Dedifferentiated amniotic fluid mesenchymal stem cell (primary cell): ENCODE data around the gene UBASH3A.

Experiments
- DNase-seq: peaks from one replicate; pipeline ENCODE4 v3.0.0-alpha.2; 2016; ENCODE audit errors: extremely low spot score

The UBASH3A gene

GRCh38 chr21:42451941-42452340, 48.2 kb downstream of the UBASH3A start:
- no peak for DNase-seq

GRCh38 chr21:42452401-42453223, 48.9 kb downstream of the UBASH3A start:
- no peak for DNase-seq

DNA sequence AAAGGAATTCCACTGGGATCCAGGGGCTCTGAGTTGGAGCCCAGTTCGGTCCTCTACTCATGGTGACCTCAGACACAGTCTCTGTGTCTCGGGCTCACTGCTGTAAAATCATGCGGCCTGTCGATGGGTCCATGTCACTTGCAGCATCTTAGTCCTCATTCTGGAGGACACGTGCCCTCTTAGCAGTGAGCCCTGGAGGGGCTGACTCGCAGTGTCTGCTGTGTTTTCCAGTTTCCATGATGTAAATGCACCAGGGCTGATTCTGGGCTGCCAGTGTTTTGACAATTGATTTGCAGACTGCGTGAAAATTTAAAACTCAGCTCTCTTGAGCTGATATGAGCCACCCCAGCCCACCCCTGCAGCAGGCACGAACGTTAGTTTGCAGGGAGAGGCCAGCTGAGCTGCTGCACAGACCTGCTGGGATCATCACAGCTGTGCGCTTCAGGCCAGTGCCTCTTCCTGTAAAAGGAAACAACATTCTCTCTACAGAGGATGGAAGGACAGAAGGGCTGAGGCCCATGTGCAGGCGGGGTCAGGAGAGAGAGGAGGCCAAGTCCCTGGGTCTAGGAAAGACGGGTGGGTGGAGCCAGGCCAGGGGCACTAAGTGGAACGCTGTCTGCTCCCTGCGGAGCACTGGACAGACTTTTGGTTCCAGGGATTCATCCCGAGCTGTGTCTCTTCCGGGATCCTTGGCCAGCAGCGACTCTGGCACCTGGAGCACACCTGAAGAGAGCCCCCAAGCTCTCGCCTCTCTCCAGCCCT, 49.7 kb downstream of the UBASH3A start:
- no peak for DNase-seq

DNA sequence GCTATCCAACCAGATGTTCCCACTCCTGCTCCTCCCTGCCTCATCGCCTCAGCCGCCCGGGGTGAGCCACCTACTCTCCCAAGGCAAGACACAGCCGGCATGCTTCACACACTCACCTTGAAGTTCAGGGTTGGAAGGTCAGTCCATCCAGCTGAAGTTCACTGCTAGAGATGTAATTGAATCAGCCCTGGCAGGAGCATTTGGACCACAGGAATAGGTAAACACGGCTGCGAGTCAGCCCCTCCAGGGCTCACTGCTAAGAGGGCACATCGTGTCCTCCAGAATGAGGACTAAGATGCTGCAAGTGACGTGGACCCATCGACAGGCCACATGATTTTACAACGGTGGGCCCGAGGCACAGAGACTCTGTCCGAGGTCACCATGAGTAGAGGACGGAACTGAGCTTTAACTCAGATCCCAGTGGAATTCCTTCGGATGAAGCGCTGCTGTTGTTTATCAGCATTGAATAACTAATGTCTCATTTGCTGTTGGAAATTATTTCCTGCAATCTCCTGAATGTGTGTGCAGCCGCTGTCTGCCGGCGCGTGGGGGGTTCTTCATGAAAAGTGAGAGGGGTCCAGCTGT, 50.4 kb downstream of the UBASH3A start:
- DNase-seq, result no peak

DNA sequence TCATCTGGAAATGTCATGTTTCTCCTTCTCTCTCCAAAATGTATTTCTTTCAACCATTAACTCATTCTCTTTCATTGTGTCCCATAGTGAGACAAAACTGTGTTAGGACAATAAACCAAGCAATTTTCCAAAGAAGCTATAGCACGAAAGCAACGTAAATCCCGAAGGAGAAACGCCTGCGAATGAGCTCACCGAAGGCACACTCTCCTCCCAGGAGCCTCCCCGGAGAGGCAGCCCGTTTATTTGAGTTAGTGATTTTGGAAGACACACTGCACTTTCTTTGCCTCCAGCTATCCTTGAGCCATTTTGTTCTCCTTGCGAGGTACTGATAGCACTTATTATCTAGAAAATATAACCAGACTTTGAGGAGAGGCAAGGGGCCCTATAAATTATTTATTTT, 51.1 kb downstream of the UBASH3A start:
- DNase-seq, result no peak

DNA sequence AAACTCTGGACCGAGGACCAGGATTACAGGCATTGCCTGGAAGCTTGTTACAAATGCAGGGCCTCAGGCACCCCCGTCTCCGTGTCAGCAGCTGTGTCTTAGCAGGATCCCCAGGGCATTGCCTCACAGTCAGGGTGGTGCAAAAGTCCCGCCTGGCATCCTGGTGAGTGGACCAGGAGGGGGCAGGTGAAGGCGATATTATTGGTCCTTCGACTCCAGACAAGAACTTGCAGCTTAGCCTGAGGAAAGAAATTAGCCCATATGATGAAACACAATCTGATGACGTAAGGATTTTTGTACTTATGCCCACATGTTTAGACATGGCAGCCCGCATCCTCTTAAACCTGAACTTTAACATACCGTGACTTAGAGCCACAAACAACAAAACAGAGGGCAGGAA, 51.5 kb downstream of the UBASH3A start:
- no peak for DNase-seq

GRCh38 chr21:42455754-42456440, 52.2 kb downstream of the UBASH3A start:
- DNase-seq, result no peak

- DNase-seq, result no peak
Measured at GRCh38 chr21:42456457-42456856, 52.8 kb downstream of the UBASH3A start.

- no peak for DNase-seq
Measured at GRCh38 chr21:42459082-42459460, 55.4 kb downstream of the UBASH3A start.

DNA sequence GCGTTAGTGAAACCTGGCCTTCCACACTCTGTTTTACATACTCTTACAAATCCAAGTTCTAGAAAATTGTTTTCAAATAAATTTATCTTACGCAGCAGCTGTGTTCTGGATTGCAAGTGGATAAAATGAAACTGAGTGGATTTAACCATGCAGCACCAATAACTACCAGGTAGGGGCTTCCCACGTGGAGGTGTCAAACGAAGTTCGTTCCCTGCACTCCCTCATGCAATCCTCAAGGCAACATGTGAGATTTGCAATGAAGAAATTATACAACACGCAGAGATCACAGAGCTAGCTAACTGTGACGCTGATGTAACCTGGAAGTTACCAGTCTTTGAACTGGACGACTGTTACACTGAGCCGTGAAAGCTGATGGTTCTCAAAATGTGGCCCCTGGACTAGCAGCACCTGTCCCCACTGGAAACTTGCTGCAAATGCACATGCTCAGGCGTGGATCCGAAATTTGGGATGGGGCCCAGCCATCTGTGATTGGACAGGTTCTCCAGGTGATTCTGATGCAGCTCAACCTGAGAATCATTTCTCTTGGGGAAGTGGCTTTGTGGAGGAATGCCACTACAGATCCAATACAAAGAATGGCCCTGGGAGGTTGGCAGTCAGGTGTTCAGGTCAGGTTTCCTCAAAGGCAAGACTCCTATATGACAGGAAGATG, 56.0 kb downstream of the UBASH3A start:
- no peak for DNase-seq

- DNase-seq, result no peak
Measured at GRCh38 chr21:42460391-42461184, 56.9 kb downstream of the UBASH3A start.

GRCh38 chr21:42461185-42461520, 57.5 kb downstream of the UBASH3A start:
- no peak for DNase-seq

- no peak for DNase-seq
Measured at GRCh38 chr21:42461881-42462877, 58.5 kb downstream of the UBASH3A start.

DNA sequence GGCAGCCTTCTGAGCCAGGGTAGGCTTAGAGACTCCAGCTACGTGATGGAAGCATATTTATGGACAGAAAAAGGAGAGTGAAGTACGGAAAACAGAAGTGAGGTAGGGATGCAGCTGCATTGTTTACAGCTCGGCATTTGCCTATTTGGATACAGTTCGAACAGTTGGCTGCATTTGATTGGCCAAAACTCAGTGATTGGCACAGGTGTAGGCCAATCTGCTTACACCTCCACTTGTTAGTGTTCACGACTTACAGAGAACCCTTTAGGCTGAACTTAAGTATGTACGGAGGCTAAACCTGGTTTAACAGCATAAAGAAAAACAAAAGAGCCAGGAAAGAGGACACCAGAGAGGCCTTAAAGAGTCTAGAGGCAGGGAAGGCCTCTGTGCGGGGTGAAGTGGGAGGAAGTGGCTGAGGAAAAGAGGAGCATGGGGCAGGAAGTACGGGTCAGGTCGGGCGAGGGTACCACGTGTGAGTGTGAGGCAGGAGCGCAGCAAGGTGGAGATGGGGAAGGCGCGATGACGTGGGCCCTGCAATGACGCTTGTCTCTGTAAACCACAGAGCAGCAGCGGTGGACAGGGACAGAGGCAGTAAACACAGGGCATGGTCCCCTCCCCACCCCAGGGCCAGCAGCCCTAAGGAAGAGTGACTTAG, 60.3 kb downstream of the UBASH3A start:
- no peak for DNase-seq

GRCh38 chr21:42465008-42465802, 61.5 kb downstream of the UBASH3A start:
- no peak for DNase-seq

- no peak for DNase-seq
Measured at GRCh38 chr21:42465803-42466127, 62.1 kb downstream of the UBASH3A start.

GRCh38 chr21:42466700-42467099, 63.0 kb downstream of the UBASH3A start:
- no peak for DNase-seq

DNA sequence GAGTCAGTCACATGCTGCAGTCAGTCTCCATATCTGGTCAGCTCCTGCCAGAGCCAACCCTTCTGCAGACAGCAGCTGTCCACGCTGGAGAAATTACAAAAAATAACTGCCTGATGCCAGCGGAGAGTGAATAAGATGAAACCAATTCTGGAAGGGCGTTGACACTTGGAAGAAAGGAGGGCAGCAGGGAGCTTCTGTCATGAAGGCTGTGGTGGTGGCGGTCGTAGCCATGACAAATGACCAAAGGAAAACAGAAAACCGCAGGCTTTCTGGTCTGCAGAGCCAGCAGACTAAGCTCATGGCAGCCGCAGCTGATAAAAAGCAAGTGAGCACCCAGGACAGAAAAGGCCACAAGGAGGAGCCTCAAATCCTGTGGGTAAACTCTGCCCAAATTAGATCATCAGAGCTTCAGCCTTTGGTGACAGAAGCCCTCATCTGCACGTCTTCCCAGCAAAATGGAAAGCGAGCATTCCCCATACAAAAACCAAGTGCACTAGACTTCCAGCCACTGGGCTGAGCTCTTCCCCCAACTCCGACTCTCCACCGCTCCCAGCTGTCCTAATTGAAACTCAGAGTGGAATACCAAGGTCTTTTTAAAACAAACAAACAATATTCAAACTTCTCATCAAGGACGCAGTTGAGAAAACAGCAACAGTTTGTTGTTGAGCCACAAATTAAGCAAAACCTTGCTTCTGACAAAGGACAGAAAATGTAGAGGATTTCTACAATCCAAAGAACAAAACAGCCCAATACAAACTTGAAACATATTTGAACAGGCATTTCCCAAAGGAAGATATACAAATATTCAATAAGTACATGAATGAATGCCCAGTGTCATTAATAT, 63.7 kb downstream of the UBASH3A start:
- no peak for DNase-seq
